Trophoblast cell (in vitro differentiated cells and primary cell): ENCODE measurements around the gene MYO3A.
"Not testable (repeated sequence)": the region's sequence is repeated elsewhere in the genome, so short reads cannot be mapped to it uniquely, and the experiment has no call there.

Experiments
- DNase-seq, 2 donors: peaks; one replicate each; pipeline ENCODE4 v3.0.0-alpha.2; 2016
- H2AFZ ChIP-seq: 2 replicates; pipeline ENCODE4 v1.6.1; 2013; ENCODE audit warnings: low read length, moderate library complexity, mild to moderate bottlenecking; ENCODE audit not compliant: insufficient read depth, poor library complexity
- H2AK5ac ChIP-seq: 2 replicates; pipeline ENCODE4 v1.6.1; 2013; ENCODE audit warnings: mild to moderate bottlenecking, low read length
- H2BK120ac ChIP-seq: 2 replicates; pipeline ENCODE4 v1.6.1; 2013; ENCODE audit warnings: low read length, mild to moderate bottlenecking, moderate library complexity; ENCODE audit not compliant: insufficient read depth, poor library complexity
- H2BK12ac ChIP-seq: 2 replicates; pipeline ENCODE4 v1.6.1; 2013; ENCODE audit warnings: mild to moderate bottlenecking, low read length, moderate library complexity
- H2BK5ac ChIP-seq: 2 replicates; pipeline ENCODE4 v1.6.1; 2013; ENCODE audit warnings: low read length, low read depth, moderate library complexity, mild to moderate bottlenecking; ENCODE audit not compliant: poor library complexity
- H3K14ac ChIP-seq: 2 replicates; pipeline ENCODE4 v1.6.1; 2013; ENCODE audit warnings: mild to moderate bottlenecking, low read length
- H3K18ac ChIP-seq: 2 replicates; pipeline ENCODE4 v1.6.1; 2013; ENCODE audit warnings: mild to moderate bottlenecking, low read length
- H3K23ac ChIP-seq: 2 replicates; pipeline ENCODE4 v1.6.1; 2013; ENCODE audit warnings: low read length
- H3K27ac ChIP-seq: 2 replicates; pipeline ENCODE4 v1.5.1; 2013; ENCODE audit warnings: low read depth, mild to moderate bottlenecking, inconsistent platforms, low read length, moderate library complexity
- H3K27me3 ChIP-seq: 2 replicates; pipeline ENCODE4 v1.6.1; 2013; ENCODE audit warnings: inconsistent platforms, mild to moderate bottlenecking, low read length, moderate library complexity; ENCODE audit not compliant: insufficient read depth
- H3K36me3 ChIP-seq, 2 experiments: 1 replicate in 1 of 2; 2 replicates in 1 of 2; pipeline ENCODE4 v1.6.1; 2013; ENCODE audit warnings: low read length in 2 of 2, mild to moderate bottlenecking in 2 of 2, moderate library complexity in 1 of 2; ENCODE audit not compliant: insufficient read depth in 2 of 2, control insufficient read depth in 1 of 2
- H3K4ac ChIP-seq: 2 replicates; pipeline ENCODE4 v1.6.1; 2013; ENCODE audit warnings: low read depth, mild to moderate bottlenecking, low read length, moderate library complexity
- H3K4me1 ChIP-seq, 2 experiments: 1 replicate in 1 of 2; 2 replicates in 1 of 2; pipeline ENCODE4 v1.6.1; 2013; ENCODE audit warnings: low read length in 2 of 2, mild to moderate bottlenecking in 2 of 2, moderate library complexity in 1 of 2; ENCODE audit not compliant: insufficient read depth in 2 of 2, control insufficient read depth in 1 of 2
- H3K4me2 ChIP-seq: 2 replicates; pipeline ENCODE4 v1.6.1; 2013; ENCODE audit warnings: inconsistent platforms, mild to moderate bottlenecking, low read length, moderate library complexity
- H3K4me3 ChIP-seq: 2 replicates; pipeline ENCODE4 v1.5.1; 2013; ENCODE audit warnings: mild to moderate bottlenecking, low read depth, low read length, inconsistent platforms
- H3K79me1 ChIP-seq: one replicate; pipeline ENCODE4 v1.6.1; 2013; ENCODE audit warnings: low read length
- H3K79me2 ChIP-seq: 2 replicates; pipeline ENCODE4 v1.6.1; 2013; ENCODE audit warnings: low read length, mild to moderate bottlenecking; ENCODE audit not compliant: control insufficient read depth, insufficient read depth, poor library complexity
- H3K9ac ChIP-seq: 2 replicates; pipeline ENCODE4 v1.6.1; 2013; ENCODE audit warnings: mild to moderate bottlenecking, low read length
- H3K9me3 ChIP-seq: 2 replicates; pipeline ENCODE4 v1.6.1; 2013; ENCODE audit warnings: low read depth, mild to moderate bottlenecking, control low read depth, inconsistent platforms, low read length; ENCODE audit not compliant: insufficient read depth
- H4K12ac ChIP-seq: 2 replicates; pipeline ENCODE4 v1.6.1; 2013; ENCODE audit warnings: low read depth, mild to moderate bottlenecking, low read length, moderate library complexity
- H4K8ac ChIP-seq: 2 replicates; pipeline ENCODE4 v1.6.1; 2013; ENCODE audit warnings: low read depth, mild to moderate bottlenecking, low read length, moderate library complexity
- H4K91ac ChIP-seq: one replicate; pipeline ENCODE4 v1.6.1; 2013; ENCODE audit warnings: low read depth, mild to moderate bottlenecking, low read length, moderate library complexity
- WGBS: extraction: QIAGEN DNeasy Blood & Tissue Kit; methylation state at CpG from one replicate; pipeline ENCODE4 v1.1.7; 2013; ENCODE audit warnings: missing lambda C conversion rate; ENCODE audit not compliant: insufficient read length, insufficient coverage; ENCODE audit errors: extremely low coverage; 5-methylcytosine and 5-hydroxymethylcytosine counted together

The MYO3A gene

GRCh38 chr10:26064106-26064505 is 130.1 kb downstream of the MYO3A start:
- Histone ChIP-seq H3K23ac (no peak overlapping the region), H3K9me3 (no peaks in the 10 kb centered on the region), H3K4me1 (no peaks in the 10 kb centered on the region), H2BK12ac (no peak overlapping the region), H2AK5ac (no peak overlapping the region), H3K14ac (no peak overlapping the region), H3K9ac (no peak overlapping the region), H2AFZ (no peak overlapping the region), H3K4me2 (no peak overlapping the region), H3K36me3 (no peaks in the 10 kb centered on the region), H3K4me3 (no peak overlapping the region), H4K91ac (no peak overlapping the region), H2BK120ac (no peak overlapping the region), H3K27ac (no peak overlapping the region), H3K79me2 (no peaks in the 10 kb centered on the region), H3K18ac (no peak overlapping the region), H2BK5ac (no peak overlapping the region), H4K12ac (no peak overlapping the region), H3K27me3 (no peaks in the 10 kb centered on the region), H3K4ac (no peak overlapping the region), H4K8ac (no peak overlapping the region), H3K79me1 (no peaks in the 10 kb centered on the region)
- DNase-seq, result peak in 1 of 2 donors; percentile 49

- Histone ChIP-seq H2BK120ac (no peak overlapping the region), H2BK5ac (no peak overlapping the region), H2AK5ac (no peak overlapping the region), H4K91ac (no peak overlapping the region), H3K79me1 (no peaks in the 10 kb centered on the region), H3K4me1 (no peaks in the 10 kb centered on the region), H3K79me2 (no peaks in the 10 kb centered on the region), H3K27ac (no peak overlapping the region), H2BK12ac (no peak overlapping the region), H3K18ac (no peak overlapping the region), H4K12ac (no peak overlapping the region), H3K4me3 (no peak overlapping the region), H3K9me3 (no peaks in the 10 kb centered on the region), H2AFZ (no peak overlapping the region), H3K4ac (no peak overlapping the region), H3K9ac (no peak overlapping the region), H3K36me3 (no peaks in the 10 kb centered on the region), H3K14ac (no peak overlapping the region), H3K27me3 (no peaks in the 10 kb centered on the region), H4K8ac (no peak overlapping the region), H3K23ac (no peak overlapping the region), H3K4me2 (no peak overlapping the region)
- DNase-seq, result no peak
- no CpG with 5 or more reads among the region's 1 CpG for WGBS
Measured at GRCh38 chr10:26067680-26068079, 133.7 kb downstream of the MYO3A start.

GRCh38 chr10:26080971-26081370 is 146.9 kb downstream of the MYO3A start:
- H2AK5ac ChIP-seq, H3K14ac ChIP-seq, H3K23ac ChIP-seq, H3K79me2 ChIP-seq, H4K91ac ChIP-seq, H2BK12ac ChIP-seq, H3K4me1 ChIP-seq, H3K4me3 ChIP-seq, H4K8ac ChIP-seq, DNase-seq, H3K27me3 ChIP-seq, H3K4ac ChIP-seq, H3K36me3 ChIP-seq, H3K9me3 ChIP-seq, H2BK5ac ChIP-seq, H3K27ac ChIP-seq, H2AFZ ChIP-seq, H3K4me2 ChIP-seq, H3K79me1 ChIP-seq, H3K9ac ChIP-seq, H2BK120ac ChIP-seq, H3K18ac ChIP-seq: not testable (repeated sequence)
- WGBS, result no CpG with 5 or more reads among the region's 7 CpGs
- peak overlapping the region; percentile 50 for H4K12ac ChIP-seq

GRCh38 chr10:26081459-26081858 is 147.4 kb downstream of the MYO3A start:
- Histone ChIP-seq H2AK5ac (no peak overlapping the region), H3K4me3 (no peak overlapping the region), H2BK5ac (no peak overlapping the region)

More at GRCh38 chr10:26081459-26081858, 147.4 kb downstream of the MYO3A start:
- Histone ChIP-seq H3K4me1 (no peaks in the 10 kb centered on the region), H4K91ac (no peak overlapping the region), H3K18ac (no peak overlapping the region), H3K27me3 (no peaks in the 10 kb centered on the region), H3K79me2 (no peaks in the 10 kb centered on the region), H3K14ac (no peak overlapping the region), H3K23ac (no peak overlapping the region), H4K12ac (no peak overlapping the region), H3K4me2 (no peak overlapping the region), H2AFZ (no peak overlapping the region), H3K4ac (no peak overlapping the region), H3K36me3 (no peaks in the 10 kb centered on the region), H3K9ac (no peak overlapping the region), H4K8ac (no peak overlapping the region), H3K27ac (no peak overlapping the region), H3K9me3 (peaks cover 1% of the 10 kb centered on the region), H2BK120ac (no peak overlapping the region), H2BK12ac (no peak overlapping the region), H3K79me1 (no peaks in the 10 kb centered on the region)
- no peak for DNase-seq
- WGBS, result no CpG with 5 or more reads among the region's 4 CpGs
